Measurements from ENCODE around the gene PSAP. TPM values are rescaled to one million over a fixed set of nuclear protein-coding genes. Genes with fewer than 3 reads are reported as not detected.
A peak's percentile ranks its signal among the peaks of the same experiment; 100 is the strongest.

Gene PSAP
- total RNA-seq, 1 donor from 2014 or later: 676 TPM

- DNase-seq (ENCODE audit: low spot score): peak; percentile 51
- H3K4me3 Mint-ChIP-seq (ENCODE audit: unreplicated experiment): no peak overlapping the region
- H3K9me3 Mint-ChIP-seq (ENCODE audit: unreplicated experiment): no peaks in the 10 kb centered on the region
- H3K36me3 Mint-ChIP-seq (ENCODE audit: low read depth, unreplicated experiment): peaks cover 8% of the 10 kb centered on the region
- peaks cover 79% of the 10 kb centered on the region for H3K4me1 Mint-ChIP-seq (ENCODE audit: unreplicated experiment)
- no peak for TF ChIP-seq CTCF (IDR thresholded peaks at IDR 0.05; ENCODE audit: unreplicated experiment)
- peaks cover 10% of the 10 kb centered on the region for H3K27me3 Mint-ChIP-seq (ENCODE audit: unreplicated experiment)
- peak overlapping the region; percentile 98 for H3K27ac Mint-ChIP-seq (ENCODE audit: unreplicated experiment)
These were observed 83.5 kb downstream of the PSAP start for GRCh38 chr10:71767420-71768035.

GRCh38 chr10:71766717-71767419 is 84.2 kb downstream of the PSAP start:
- Mint-ChIP-seq H3K27me3 (ENCODE audit: unreplicated experiment) (peaks cover 6% of the 10 kb centered on the region), H3K4me1 (ENCODE audit: unreplicated experiment) (peaks cover 77% of the 10 kb centered on the region), H3K36me3 (ENCODE audit: low read depth, unreplicated experiment) (peaks cover 8% of the 10 kb centered on the region), H3K4me3 (ENCODE audit: unreplicated experiment) (no peak overlapping the region), H3K27ac (ENCODE audit: unreplicated experiment) (peak overlapping the region; percentile 98), H3K9me3 (ENCODE audit: unreplicated experiment) (no peaks in the 10 kb centered on the region)
- no peak for DNase-seq (ENCODE audit: low spot score)
- no peak for TF ChIP-seq CTCF (IDR thresholded peaks at IDR 0.05; ENCODE audit: unreplicated experiment)

Small RNA genes within 50 kb of the gene (microRNA-seq; reads per million reads assigned to microRNA genes)
- not detected for gene MIR7152 (ENCODE audit: unreplicated experiment)

Other genes starting within 250 kb of the PSAP start
- 0.15 TPM for gene C10orf105, start 131.5 kb downstream of the PSAP start, total RNA-seq (ENCODE audit: unreplicated experiment)
- gene VSIR, start 77.7 kb downstream of the PSAP start, total RNA-seq (ENCODE audit: unreplicated experiment): 86.1 TPM
- gene CHST3, start 113.1 kb upstream of the PSAP start, total RNA-seq (ENCODE audit: unreplicated experiment): 3.8 TPM
- gene SPOCK2, start 237.3 kb upstream of the PSAP start, total RNA-seq (ENCODE audit: unreplicated experiment): 3.4 TPM

Data from endothelial cell (in vitro differentiated cells).